GM12865 (cell line): Measurements from ENCODE around the gene QPCT.
A peak's percentile ranks its signal among the peaks of the same experiment; 100 is the strongest.

ENCODE experiments used
- DNase-seq: peaks from one replicate; pipeline ENCODE4 v3.0.0; 2010; ENCODE audit warnings: low read depth
- H3K4me3 ChIP-seq: 2 replicates; pipeline ENCODE4 v1.5.1; 2011; ENCODE audit warnings: mild to moderate bottlenecking, low read depth, low read length, control low read depth
- TF ChIP-seq, protein P1 (sequence below): IDR thresholded peaks from 2 replicates; pipeline ENCODE4 v1.5.1; 2011; ENCODE audit warnings: low read length, control low read depth, low read depth, inconsistent platforms; ENCODE audit not compliant: insufficient read depth; ENCODE audit errors: missing control alignments

Gene QPCT

DNA sequence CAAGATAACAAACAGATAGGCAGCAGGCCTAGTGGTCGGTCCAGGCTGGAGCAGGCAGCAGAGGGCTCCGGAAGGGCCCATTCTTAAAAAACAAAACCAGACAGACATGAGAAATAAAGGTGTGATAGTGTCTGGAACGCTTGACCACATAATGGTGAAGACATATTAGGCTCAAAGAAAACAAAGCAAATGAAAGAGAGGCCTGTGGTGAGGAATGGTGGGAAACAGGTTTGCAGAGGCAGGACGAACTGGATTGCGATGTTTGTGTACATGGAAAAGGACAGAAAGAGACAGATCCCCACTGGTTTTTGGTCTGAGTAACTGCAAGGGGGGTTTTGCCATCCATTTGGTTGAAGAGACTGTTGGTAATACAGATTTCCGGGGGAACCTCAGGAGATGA lies 19.9 kb downstream of the QPCT start:
- no peak for DNase-seq
- H3K4me3 ChIP-seq, result no peak overlapping the region
- TF ChIP-seq, protein P1, sequence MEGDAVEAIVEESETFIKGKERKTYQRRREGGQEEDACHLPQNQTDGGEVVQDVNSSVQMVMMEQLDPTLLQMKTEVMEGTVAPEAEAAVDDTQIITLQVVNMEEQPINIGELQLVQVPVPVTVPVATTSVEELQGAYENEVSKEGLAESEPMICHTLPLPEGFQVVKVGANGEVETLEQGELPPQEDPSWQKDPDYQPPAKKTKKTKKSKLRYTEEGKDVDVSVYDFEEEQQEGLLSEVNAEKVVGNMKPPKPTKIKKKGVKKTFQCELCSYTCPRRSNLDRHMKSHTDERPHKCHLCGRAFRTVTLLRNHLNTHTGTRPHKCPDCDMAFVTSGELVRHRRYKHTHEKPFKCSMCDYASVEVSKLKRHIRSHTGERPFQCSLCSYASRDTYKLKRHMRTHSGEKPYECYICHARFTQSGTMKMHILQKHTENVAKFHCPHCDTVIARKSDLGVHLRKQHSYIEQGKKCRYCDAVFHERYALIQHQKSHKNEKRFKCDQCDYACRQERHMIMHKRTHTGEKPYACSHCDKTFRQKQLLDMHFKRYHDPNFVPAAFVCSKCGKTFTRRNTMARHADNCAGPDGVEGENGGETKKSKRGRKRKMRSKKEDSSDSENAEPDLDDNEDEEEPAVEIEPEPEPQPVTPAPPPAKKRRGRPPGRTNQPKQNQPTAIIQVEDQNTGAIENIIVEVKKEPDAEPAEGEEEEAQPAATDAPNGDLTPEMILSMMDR, result no peak

DNA sequence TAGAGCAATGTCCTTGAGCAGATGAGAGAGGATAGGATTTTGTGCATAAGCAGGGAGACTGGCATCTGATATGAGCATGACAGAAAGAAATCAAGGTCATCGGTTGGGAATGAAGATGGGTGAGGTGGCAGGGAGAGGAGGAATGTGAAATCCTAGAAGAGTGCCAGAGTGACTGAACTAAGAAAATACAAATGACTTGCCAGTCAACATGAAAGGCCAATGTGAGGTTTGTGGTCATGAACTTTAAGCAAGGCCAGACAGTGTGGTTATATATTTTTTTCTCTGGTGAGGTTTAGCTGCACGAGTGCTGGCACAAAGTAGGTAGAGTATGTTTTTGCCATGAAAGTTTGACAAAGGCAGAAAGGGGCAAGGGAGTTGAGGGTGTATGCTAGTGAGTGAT lies 21.2 kb downstream of the QPCT start:
- no peak overlapping the region for H3K4me3 ChIP-seq
- TF ChIP-seq, protein P1, result no peak
- DNase-seq, result peak; percentile 60

DNA sequence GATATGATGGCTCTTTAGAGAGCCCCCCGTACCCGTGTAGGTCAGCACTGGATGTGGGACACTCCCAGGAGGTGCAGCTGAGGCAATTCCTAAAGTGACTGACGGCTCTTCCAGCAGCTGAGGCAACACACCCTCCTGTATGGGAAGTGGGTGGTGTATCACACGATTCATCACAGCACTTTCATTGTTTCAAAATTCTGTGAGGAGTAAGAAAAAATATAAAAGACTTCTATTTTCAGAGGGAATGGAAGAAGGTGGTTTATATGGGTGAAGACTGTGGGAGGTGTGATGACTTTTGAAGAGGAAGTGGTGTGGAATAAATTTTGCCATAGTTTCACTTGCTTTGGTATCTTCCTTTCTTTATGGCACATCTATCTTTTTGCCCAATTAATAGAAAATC lies 22.3 kb downstream of the QPCT start:
- no peak for DNase-seq
- H3K4me3 ChIP-seq, result no peak overlapping the region
- TF ChIP-seq, protein P1, result no peak

DNA sequence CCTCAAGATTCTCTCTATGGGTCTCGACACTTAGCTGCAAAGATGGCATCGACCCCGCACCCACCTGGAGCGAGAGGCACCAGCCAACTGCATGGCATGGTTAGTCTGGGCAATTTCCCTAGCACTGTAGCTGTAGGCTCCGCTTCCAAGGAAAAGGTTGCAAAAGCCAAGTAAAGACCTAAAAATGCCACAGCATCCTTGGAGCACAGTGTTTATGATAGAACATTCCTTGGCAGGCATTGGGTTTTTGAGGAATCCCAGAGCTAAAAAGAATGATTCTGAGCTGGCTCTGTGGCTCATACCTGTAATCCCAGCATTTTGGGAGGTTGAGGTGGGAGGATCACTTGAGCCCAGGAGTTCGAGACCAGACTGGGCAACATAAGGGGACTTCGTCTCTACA lies 22.9 kb downstream of the QPCT start:
- no peak overlapping the region for H3K4me3 ChIP-seq
- DNase-seq, result no peak
- TF ChIP-seq, protein P1, result no peak

DNA sequence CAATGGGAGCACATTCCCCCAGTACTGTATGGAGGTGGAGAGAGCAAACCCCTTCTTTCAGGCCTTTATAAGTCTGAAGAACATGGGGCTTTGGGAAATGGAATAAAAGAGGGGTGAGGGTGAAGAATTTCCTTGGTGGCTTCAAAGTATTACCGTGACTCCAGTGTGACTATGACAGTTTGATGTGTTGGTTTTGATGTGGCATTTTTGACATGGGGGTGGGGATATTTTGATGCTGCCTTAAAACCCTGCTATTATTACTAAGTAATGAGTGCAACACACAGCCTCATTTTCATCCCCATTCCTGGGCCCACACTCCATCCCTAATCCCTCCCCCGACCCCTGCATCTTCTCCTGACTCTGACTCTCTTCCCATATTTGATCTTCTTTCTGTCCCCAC lies 23.6 kb downstream of the QPCT start:
- no peak overlapping the region for H3K4me3 ChIP-seq
- DNase-seq, result no peak
- TF ChIP-seq, protein P1, result no peak

DNA sequence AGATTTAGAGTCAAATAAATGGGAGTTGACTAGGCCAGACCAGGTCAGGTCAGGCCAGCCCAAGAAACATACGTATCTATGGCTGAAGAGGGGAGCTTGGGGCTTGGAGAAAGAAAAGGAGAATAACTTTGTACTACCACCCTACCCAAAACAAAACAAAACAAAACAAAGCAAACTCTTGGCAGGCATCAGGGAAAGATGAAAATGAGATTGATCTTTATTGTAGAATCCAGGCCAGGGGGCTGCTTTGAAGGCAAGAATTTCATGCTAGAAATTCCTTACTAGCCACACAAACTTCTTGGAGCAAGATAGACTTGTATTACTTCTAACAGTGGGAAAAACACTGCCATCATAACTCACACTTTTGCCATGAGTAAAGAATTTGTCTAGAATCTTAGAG lies 26.2 kb downstream of the QPCT start:
- TF ChIP-seq, protein P1, result no peak
- no peak overlapping the region for H3K4me3 ChIP-seq
- DNase-seq, result no peak

DNA sequence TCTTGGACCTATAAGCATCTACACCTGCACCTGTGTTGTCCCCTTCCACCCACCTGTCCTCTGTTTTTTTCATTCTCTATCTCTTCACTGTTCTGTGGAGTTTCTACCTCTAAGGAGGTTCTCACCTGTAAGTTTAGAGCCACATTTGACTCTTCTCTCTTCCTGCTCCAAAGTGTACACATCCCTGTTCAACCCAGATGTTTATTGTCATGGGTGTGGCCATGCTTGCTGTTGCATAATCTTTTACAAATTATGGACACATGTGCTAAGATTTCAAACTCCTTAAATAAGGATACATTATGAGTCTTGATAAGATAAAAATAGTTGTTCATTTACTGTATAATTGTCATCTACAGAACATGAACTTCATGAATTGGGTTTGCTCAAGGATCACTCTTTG lies 27.6 kb downstream of the QPCT start:
- no peak for DNase-seq
- TF ChIP-seq, protein P1, result no peak
- H3K4me3 ChIP-seq, result no peak overlapping the region
